Esophagus muscularis mucosa (tissue), 4 donors: ENCODE measurements around the gene PDXK. TPM values are rescaled to one million over a fixed set of nuclear protein-coding genes. Genes with fewer than 3 reads are reported as not detected.

ENCODE experiments used
- DNase-seq: peaks from one replicate; pipeline ENCODE4 v3.0.0-alpha.2; 2017; ENCODE audit errors: extremely low spot score
- H3K27ac ChIP-seq, 4 donors: fragments of 200-600 bp; sonication (generic); replicated peaks in 1 of 4; 1 replicate in 3 of 4; 2 replicates in 1 of 4; pipeline ENCODE4 v1.5.1; 2016 to 2019; ENCODE audit warnings: mild to moderate bottlenecking in 1 of 4
- H3K27me3 ChIP-seq, 4 donors: fragments of 200-600 bp; sonication (generic); one replicate each; pipeline versions ENCODE4 v1.5.1 to v1.6.0; 2016 to 2019
- H3K36me3 ChIP-seq, 4 donors: fragments of 200-600 bp; sonication (generic); one replicate each; pipeline ENCODE4 v1.5.1; 2016 to 2019
- H3K4me1 ChIP-seq, 4 donors: fragments of 200-600 bp; sonication (generic); one replicate each; pipeline ENCODE4 v1.5.1; 2016 to 2019
- H3K4me3 ChIP-seq, 4 donors: fragments of 200-600 bp; sonication (generic); 1 replicate in 2 of 4; 2 replicates in 2 of 4; pipeline ENCODE4 v1.5.1; 2016 to 2019; ENCODE audit warnings: mild to moderate bottlenecking in 4 of 4, moderate library complexity in 1 of 4
- H3K9me3 ChIP-seq, 4 donors: fragments of 200-600 bp; sonication (generic); 1 replicate in 3 of 4; 2 replicates in 1 of 4; pipeline ENCODE4 v1.5.1; 2016 to 2019
- CTCF ChIP-seq, 3 experiments: fragments of 200-600 bp in 2 of 3; fragments of 450-650 bp in 1 of 3; sonication (generic) in 2 of 3; IDR thresholded peaks; one replicate each; pipeline ENCODE4 v1.5.1; 2017 to 2019; ENCODE audit warnings: antibody characterized with exemption in 3 of 3, mild to moderate bottlenecking in 2 of 3, moderate library complexity in 1 of 3
- EP300 ChIP-seq: sonication (generic); formaldehyde crosslinking; IDR thresholded peaks from one replicate; pipeline ENCODE4 v1.6.1; 2017; ENCODE audit warnings: antibody characterized with exemption
- POLR2A ChIP-seq: fragments of 450-650 bp; IDR thresholded peaks from one replicate; pipeline ENCODE4 v1.6.1; 2017; ENCODE audit warnings: antibody characterized with exemption, moderate library complexity, mild to moderate bottlenecking, low read depth
- POLR2AphosphoS5 ChIP-seq, 2 donors: sonication (generic); formaldehyde crosslinking; IDR thresholded peaks; one replicate each; pipeline ENCODE4 v1.6.1; 2017; ENCODE audit warnings: antibody characterized with exemption in 2 of 2
- WGBS: methylation state at CpG from one replicate; pipeline ENCODE4 v1.1.5; 2018; 5-methylcytosine and 5-hydroxymethylcytosine counted together
- intact Hi-C: fragments of 100-400 bp; cut with DNase I; formaldehyde crosslinking; loops from one replicate; pipeline ENCODE4 v1.15.1; 2023
- total RNA-seq, 4 donors: library from RNA; depleted of rRNA; stranded (reverse); fragments of >200 nt; gene quantifications; one replicate each; pipeline versions ENCODE4 v1.1.0 to v1.2.1, GENCODE V29; 2016

PDXK gene
- total RNA-seq, 4 donors from 2014 or later = 22.4 to 40.9 (median 31.8) TPM

- peaks cover 12 to 26% (median 23%) of the 10 kb centered on the region in 4 donors for H3K4me1 ChIP-seq
- no peak overlapping the region for H3K27ac ChIP-seq
- no peaks in the 10 kb centered on the region for H3K27me3 ChIP-seq
- 95% methylated on average over 5 of the region's 16 CpGs for WGBS
- H3K36me3 ChIP-seq = peaks cover 43 to 72% (median 69%) of the 10 kb centered on the region in 4 donors
- DNase-seq = no peak
- intact Hi-C loops = loop anchor here (5.0 kb wide), 1 partner anchor 76 kb away; the partner anchor contains the start of gene PDXK
- no peaks in the 10 kb centered on the region for H3K9me3 ChIP-seq
- H3K4me3 ChIP-seq = no peak overlapping the region
- TF ChIP-seq POLR2AphosphoS5 (IDR thresholded peaks at IDR 0.05) = no peak
- TF ChIP-seq CTCF (IDR thresholded peaks at IDR 0.05) = no peak
- no peak for TF ChIP-seq EP300
- TF ChIP-seq POLR2A = no peak
These were observed 74.3 kb downstream of the PDXK start for GRCh38 chr21:43793243-43793642.

DNA sequence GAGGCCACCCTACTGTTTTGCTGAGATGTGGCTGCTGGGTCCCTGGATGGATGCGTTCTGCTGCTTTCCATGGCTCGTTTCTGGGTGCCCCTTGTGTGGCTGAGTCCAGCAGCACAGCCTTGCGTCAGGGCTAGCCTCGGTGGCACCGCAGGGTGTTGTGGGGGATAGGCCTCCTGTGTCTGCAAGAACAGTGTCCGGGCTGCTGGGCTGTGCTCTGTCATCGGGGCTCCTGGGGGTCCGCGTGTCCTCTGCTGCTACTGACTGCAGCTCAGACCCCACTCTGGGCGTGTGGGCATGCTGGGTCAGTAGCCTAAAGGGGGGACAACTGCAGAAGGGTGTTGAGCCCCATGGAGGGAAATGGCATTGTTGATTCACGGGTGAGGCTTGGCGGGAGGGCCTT lies 75.4 kb downstream of the PDXK start:
- Histone ChIP-seq H3K27me3 (no peaks in the 10 kb centered on the region), H3K9me3 (no peaks in the 10 kb centered on the region), H3K4me1 (peaks cover 12 to 20% (median 16%) of the 10 kb centered on the region in 4 donors), H3K36me3 (peaks cover 53 to 82% (median 80%) of the 10 kb centered on the region in 4 donors), H3K4me3 (no peak overlapping the region), H3K27ac (no peak overlapping the region)
- intact Hi-C loops = loop anchor here (5.0 kb wide), 1 partner anchor 77 kb away; the partner anchor contains the start of gene PDXK
- TF ChIP-seq POLR2AphosphoS5 (IDR thresholded peaks at IDR 0.05) (no peak), CTCF (IDR thresholded peaks at IDR 0.05) (no peak), POLR2A (no peak), EP300 (no peak)
- WGBS = 90% methylated on average over 4 of the region's 12 CpGs
- DNase-seq = no peak

GRCh38 chr21:43794857-43795256 lies 75.9 kb downstream of the PDXK start:
- H3K27ac ChIP-seq = no peak overlapping the region
- no peaks in the 10 kb centered on the region for H3K9me3 ChIP-seq
- no peak for DNase-seq
- H3K4me3 ChIP-seq = no peak overlapping the region
- TF ChIP-seq CTCF (IDR thresholded peaks at IDR 0.05) = no peak
- no peak for TF ChIP-seq POLR2AphosphoS5 (IDR thresholded peaks at IDR 0.05)
- no peak for TF ChIP-seq POLR2A
- H3K36me3 ChIP-seq = peaks cover 59 to 88% (median 85%) of the 10 kb centered on the region in 4 donors
- WGBS = 90% methylated on average over 14 of the region's 14 CpGs
- H3K4me1 ChIP-seq = peaks cover 11 to 18% (median 15%) of the 10 kb centered on the region in 4 donors
- H3K27me3 ChIP-seq = no peaks in the 10 kb centered on the region
- intact Hi-C loops = loop anchor here (5.0 kb wide), 1 partner anchor 78 kb away; the partner anchor contains the start of gene PDXK

DNA sequence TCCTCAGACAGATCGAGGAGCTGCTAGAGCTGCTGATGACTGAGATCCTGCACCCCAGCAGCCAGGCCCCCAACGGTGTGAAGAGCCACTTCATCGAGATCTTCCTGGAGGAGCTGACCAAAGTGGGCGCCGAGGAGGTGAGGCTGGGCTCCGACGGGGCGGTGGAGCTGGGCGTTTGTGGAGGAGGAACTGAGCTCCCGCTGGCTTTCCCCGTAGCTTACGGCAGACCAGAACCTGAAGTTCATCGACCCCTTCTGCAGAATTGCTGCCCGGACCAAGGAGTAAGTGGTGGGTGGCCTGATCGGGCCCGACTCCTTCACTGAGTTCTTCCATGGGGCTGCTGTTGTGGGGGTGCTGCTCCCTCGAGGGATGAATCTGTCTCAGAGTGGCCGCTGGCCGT lies 78.5 kb downstream of the PDXK start:
- no peak overlapping the region for H3K4me3 ChIP-seq
- H3K9me3 ChIP-seq = no peaks in the 10 kb centered on the region
- no peaks in the 10 kb centered on the region for H3K27me3 ChIP-seq
- peaks cover 73 to 100% (median 100%) of the 10 kb centered on the region in 4 donors for H3K36me3 ChIP-seq
- no peaks in the 10 kb centered on the region for H3K4me1 ChIP-seq
- DNase-seq = no peak
- TF ChIP-seq CTCF (IDR thresholded peaks at IDR 0.05) (no peak), POLR2A (no peak), POLR2AphosphoS5 (IDR thresholded peaks at IDR 0.05) (no peak), EP300 (no peak)
- intact Hi-C loops = no loop called here
- WGBS = 89% methylated on average over 11 of the region's 19 CpGs
- H3K27ac ChIP-seq = no peak overlapping the region
